Mammary epithelial cell (primary cell): ENCODE data around the gene CDHR4.

Source experiments
- EZH2 ChIP-seq: IDR thresholded peaks from 2 replicates; pipeline ENCODE4 v1.6.1; 2012; ENCODE audit warnings: low read length, inconsistent platforms, borderline replicate concordance
- TF ChIP-seq, protein P1 (sequence below), 2 donors: IDR thresholded peaks in 1 of 2; conservative IDR thresholded peaks in 1 of 2; 2 replicates each; pipeline ENCODE4 v1.5.1; 2011 to 2012; ENCODE audit warnings: inconsistent platforms in 2 of 2, low read length in 2 of 2, mild to moderate bottlenecking in 2 of 2, control low read depth in 1 of 2, low read depth in 1 of 2; ENCODE audit not compliant: insufficient read depth in 1 of 2; ENCODE audit errors: extremely low read depth in 1 of 2

DNA sequence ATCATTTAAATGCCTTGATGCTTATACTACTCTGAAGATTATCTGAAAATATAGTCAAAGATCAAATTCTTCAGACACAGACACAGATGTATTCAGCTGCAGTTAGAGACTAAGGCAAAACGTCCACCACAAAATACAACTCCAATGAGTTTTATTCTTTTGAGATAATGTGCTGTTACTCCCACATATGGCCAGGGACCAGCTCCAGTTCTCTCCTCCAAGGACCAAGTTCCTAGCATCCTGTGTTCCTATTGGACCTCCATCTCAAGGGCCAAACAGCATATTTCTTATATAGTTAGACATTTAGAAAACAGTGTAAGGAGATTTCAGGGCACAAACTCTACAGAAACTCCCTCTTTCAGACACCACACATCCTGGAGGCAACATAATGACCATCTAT lies 40.4 kb downstream of the CDHR4 start:
- TF ChIP-seq, protein P1, sequence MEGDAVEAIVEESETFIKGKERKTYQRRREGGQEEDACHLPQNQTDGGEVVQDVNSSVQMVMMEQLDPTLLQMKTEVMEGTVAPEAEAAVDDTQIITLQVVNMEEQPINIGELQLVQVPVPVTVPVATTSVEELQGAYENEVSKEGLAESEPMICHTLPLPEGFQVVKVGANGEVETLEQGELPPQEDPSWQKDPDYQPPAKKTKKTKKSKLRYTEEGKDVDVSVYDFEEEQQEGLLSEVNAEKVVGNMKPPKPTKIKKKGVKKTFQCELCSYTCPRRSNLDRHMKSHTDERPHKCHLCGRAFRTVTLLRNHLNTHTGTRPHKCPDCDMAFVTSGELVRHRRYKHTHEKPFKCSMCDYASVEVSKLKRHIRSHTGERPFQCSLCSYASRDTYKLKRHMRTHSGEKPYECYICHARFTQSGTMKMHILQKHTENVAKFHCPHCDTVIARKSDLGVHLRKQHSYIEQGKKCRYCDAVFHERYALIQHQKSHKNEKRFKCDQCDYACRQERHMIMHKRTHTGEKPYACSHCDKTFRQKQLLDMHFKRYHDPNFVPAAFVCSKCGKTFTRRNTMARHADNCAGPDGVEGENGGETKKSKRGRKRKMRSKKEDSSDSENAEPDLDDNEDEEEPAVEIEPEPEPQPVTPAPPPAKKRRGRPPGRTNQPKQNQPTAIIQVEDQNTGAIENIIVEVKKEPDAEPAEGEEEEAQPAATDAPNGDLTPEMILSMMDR (conservative IDR thresholded peaks at IDR 0.05 in 1 of 2, IDR thresholded peaks at IDR 0.05 in 1 of 2; ENCODE audit: extremely low read depth in 1 of 2, insufficient read depth in 1 of 2, low read depth in 1 of 2, low read length in 2 of 2) = no peak
- no peak for TF ChIP-seq EZH2
